Neural progenitor cell (in vitro differentiated cells): Measurements from ENCODE around the gene CFAP54.

Source experiments
- CTCF ChIP-seq: fragments of 200-600 bp; sonication (generic); IDR thresholded peaks from 2 replicates; pipeline ENCODE4 v1.5.1; 2017; ENCODE audit warnings: antibody characterized with exemption, mild to moderate bottlenecking
- EZH2 ChIP-seq: fragments of 200-600 bp; sonication (generic); IDR thresholded peaks from 2 replicates; pipeline ENCODE4 v1.6.1; 2017; ENCODE audit warnings: antibody characterized with exemption, mild to moderate bottlenecking, moderate library complexity

GRCh38 chr12:96548384-96548783, 59.0 kb downstream of the CFAP54 start:
- no peak for TF ChIP-seq CTCF
- TF ChIP-seq EZH2, result no peak
